Activated T-helper 1 cell treated with anti-CD3 and anti-CD28 coated beads, Interleukin-12 subunit alpha, Interleukin-12 subunit beta, Interleukin-2, Interleukin-4 antibody, amounts not matched to agents 30 ng/mL and 10 ng/mL and 1 ng/mL, durations not matched to agents 14 hours and 24 hours and 36 hours (primary cell): ENCODE results near the gene MFAP2. TPM values are rescaled to one million over a fixed set of nuclear protein-coding genes. Genes with fewer than 3 reads are reported as not detected.
A peak's percentile ranks its signal among the peaks of the same experiment; 100 is the strongest.

Experiments used
- DNase-seq: peaks from one replicate; pipeline ENCODE4 v3.0.0; 2021; ENCODE audit warnings: low spot score
- H3K27ac Mint-ChIP-seq: one replicate; pipeline ENCODE4 v1.8.0; 2021; ENCODE audit warnings: mild to moderate bottlenecking, mixed read lengths
- H3K27me3 Mint-ChIP-seq: one replicate; pipeline ENCODE4 v1.8.0; 2022; ENCODE audit warnings: mild to moderate bottlenecking, moderate library complexity, mixed read lengths; ENCODE audit not compliant: insufficient read depth
- H3K36me3 Mint-ChIP-seq: one replicate; pipeline ENCODE4 v1.8.0; 2021; ENCODE audit warnings: low read depth, mixed read lengths
- H3K4me1 Mint-ChIP-seq: one replicate; pipeline ENCODE4 v1.8.0; 2021; ENCODE audit warnings: low read depth, mixed read lengths
- H3K4me3 Mint-ChIP-seq: one replicate; pipeline ENCODE4 v1.8.0; 2021; ENCODE audit warnings: mild to moderate bottlenecking, moderate library complexity, mixed read lengths
- H3K9me3 Mint-ChIP-seq: one replicate; pipeline ENCODE4 v1.8.0; 2021; ENCODE audit warnings: mixed read lengths
- intact Hi-C: fragments of 100-400 bp; cut with micrococcal nuclease; formaldehyde crosslinking; loops from one replicate; pipeline ENCODE4 v1.15.1; 2024
- total RNA-seq: library from RNA; stranded (reverse); gene quantifications from 2 replicates; pipeline ENCODE4 v1.2.3, GENCODE V29; 2022

MFAP2 gene
- total RNA-seq, 1 donor from 2014 or later: not detected

DNA sequence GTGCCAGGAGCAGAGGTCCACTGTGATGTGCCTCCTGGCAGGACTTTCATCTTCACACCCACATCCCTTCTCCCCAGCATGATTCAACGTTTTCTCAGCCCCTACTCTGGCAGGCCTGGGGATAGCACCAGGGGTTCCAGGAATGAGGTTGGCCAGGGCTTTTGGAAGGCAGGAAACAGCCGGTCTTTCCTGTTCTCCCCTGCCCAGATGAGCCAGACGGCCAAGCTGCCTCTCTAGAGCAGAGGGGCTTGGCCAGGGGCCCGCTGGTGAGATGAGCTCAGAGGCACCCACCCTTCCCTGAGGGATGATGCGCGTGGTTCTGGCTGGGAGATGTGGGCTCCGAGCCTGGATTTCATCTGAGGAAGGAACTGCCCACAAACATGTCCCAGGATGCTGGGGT lies 4.3 kb upstream of the MFAP2 start:
- Mint-ChIP-seq H3K9me3 (no peaks in the 10 kb centered on the region), H3K36me3 (peaks cover 4% of the 10 kb centered on the region), H3K4me3 (no peak overlapping the region), H3K27me3 (peaks cover 22% of the 10 kb centered on the region), H3K27ac (no peak overlapping the region), H3K4me1 (no peaks in the 10 kb centered on the region)
- intact Hi-C loops: no loop called here
- no peak for DNase-seq

DNA sequence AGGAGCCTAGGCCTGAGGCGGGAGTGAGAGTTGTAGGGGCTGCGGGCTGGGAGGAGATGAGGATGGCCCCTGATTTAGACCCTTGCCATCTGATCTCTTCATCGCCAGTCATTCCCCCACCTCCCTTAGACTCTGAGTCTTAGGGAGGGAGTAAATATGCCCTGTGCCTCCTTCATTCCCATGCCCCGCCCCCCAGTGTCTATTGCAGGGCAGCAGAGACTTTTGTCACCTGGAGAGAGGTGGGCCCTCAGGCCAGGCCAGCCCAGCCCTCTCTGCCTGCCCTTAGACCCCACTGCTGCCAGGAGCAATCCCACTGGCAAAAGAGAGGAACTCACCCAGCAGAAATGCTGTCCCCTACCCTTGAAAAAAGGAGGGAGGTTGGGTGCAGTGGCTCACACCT lies 3.2 kb upstream of the MFAP2 start:
- Mint-ChIP-seq H3K36me3 (peaks cover 4% of the 10 kb centered on the region), H3K4me3 (no peak overlapping the region), H3K9me3 (no peaks in the 10 kb centered on the region), H3K27me3 (peaks cover 27% of the 10 kb centered on the region), H3K4me1 (no peaks in the 10 kb centered on the region), H3K27ac (no peak overlapping the region)
- no peak for DNase-seq
- intact Hi-C loops: no loop called here

GRCh38 chr1:16982902-16983301 lies 2.5 kb upstream of the MFAP2 start:
- peaks cover 4% of the 10 kb centered on the region for H3K36me3 Mint-ChIP-seq
- no peak for DNase-seq
- intact Hi-C loops: no loop called here
- H3K27me3 Mint-ChIP-seq: peaks cover 29% of the 10 kb centered on the region
- H3K4me1 Mint-ChIP-seq: no peaks in the 10 kb centered on the region
- H3K27ac Mint-ChIP-seq: no peak overlapping the region
- H3K9me3 Mint-ChIP-seq: no peaks in the 10 kb centered on the region
- H3K4me3 Mint-ChIP-seq: no peak overlapping the region

- Mint-ChIP-seq H3K4me3 (peak overlapping the region; percentile 9), H3K27ac (no peak overlapping the region), H3K36me3 (peaks cover 4% of the 10 kb centered on the region), H3K9me3 (no peaks in the 10 kb centered on the region), H3K4me1 (no peaks in the 10 kb centered on the region), H3K27me3 (peaks cover 33% of the 10 kb centered on the region)
- intact Hi-C loops: no loop called here
- DNase-seq: no peak
These were observed 939 bp upstream of the MFAP2 start for GRCh38 chr1:16981269-16981849.

DNA sequence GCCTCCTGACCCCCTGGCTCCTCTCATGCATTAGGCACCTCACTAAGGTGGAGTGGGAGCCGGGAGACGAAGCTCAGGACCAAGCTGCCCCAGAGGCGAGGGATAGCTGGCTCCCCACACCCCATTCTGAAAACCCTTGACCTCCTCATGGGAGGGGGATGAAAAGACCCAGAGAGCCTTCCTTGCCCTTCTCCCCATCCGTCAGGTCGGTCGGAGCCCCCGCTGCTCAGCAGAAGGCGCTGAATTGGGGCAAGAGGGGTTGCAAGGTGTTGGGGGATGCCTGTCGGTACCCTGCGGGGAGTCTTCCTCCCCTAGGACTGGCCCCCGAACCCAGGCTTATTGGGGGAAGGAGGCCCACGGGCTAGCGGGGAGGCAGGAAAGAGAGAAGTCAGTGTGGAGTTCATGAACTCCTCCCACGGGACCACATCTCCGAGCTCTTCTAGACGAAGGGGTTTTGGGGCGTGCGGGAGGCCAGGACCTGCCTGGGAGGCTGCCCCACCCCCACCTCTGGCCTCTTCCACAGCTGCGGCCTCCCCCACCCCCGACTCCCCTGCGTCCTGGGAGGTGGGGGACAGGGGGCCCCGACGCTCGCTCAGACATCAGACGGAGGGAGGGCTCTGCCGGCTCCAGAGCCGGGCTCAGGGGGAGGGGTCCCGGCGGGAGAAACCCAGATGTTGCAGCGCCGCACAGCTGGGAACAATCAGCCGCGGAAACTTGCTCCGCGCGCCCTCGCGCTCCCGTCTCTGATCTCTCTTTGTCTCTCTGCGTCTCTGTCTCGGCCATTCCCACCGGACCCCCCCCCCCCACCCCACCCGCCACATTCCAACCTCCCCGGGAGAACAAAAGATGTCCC lies 719 bp downstream of the MFAP2 start:
- no peak for DNase-seq
- Mint-ChIP-seq H3K4me1 (no peaks in the 10 kb centered on the region), H3K4me3 (no peak overlapping the region), H3K27ac (no peak overlapping the region), H3K27me3 (peaks cover 33% of the 10 kb centered on the region), H3K36me3 (no peaks in the 10 kb centered on the region), H3K9me3 (no peaks in the 10 kb centered on the region)
- intact Hi-C loops: no loop called here

- Mint-ChIP-seq H3K4me1 (no peaks in the 10 kb centered on the region), H3K9me3 (no peaks in the 10 kb centered on the region), H3K27ac (no peak overlapping the region), H3K4me3 (no peak overlapping the region), H3K27me3 (peaks cover 33% of the 10 kb centered on the region), H3K36me3 (no peaks in the 10 kb centered on the region)
- intact Hi-C loops: no loop called here
- DNase-seq: no peak
These were observed 1.6 kb downstream of the MFAP2 start for GRCh38 chr1:16978567-16979474.

GRCh38 chr1:16978139-16978538 lies 2.3 kb downstream of the MFAP2 start:
- no peak overlapping the region for H3K27ac Mint-ChIP-seq
- H3K9me3 Mint-ChIP-seq: no peaks in the 10 kb centered on the region
- H3K4me1 Mint-ChIP-seq: no peaks in the 10 kb centered on the region
- no peak for DNase-seq
- H3K4me3 Mint-ChIP-seq: no peak overlapping the region
- intact Hi-C loops: no loop called here
- peaks cover 30% of the 10 kb centered on the region for H3K27me3 Mint-ChIP-seq
- no peaks in the 10 kb centered on the region for H3K36me3 Mint-ChIP-seq

DNA sequence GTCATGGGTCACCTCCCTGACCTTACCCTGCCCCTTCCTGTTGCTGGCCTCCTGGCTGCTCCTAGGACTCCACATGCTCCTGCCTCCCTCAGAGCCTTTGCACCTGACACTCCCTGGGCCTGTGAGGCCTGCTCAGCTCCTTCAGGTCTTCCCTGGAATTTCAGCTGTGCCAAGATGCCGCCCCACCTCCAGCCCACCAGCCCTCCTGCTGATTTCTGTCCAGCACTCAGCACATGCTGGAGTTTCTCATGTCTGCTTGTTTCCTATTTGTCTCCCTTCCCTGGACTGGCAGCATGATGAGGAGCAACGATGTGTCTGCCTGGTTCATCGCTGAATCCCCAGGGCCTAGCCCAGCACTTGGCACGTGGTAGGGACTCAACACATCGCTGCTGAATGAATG lies 3.0 kb downstream of the MFAP2 start:
- Mint-ChIP-seq H3K27me3 (peaks cover 26% of the 10 kb centered on the region), H3K9me3 (no peaks in the 10 kb centered on the region), H3K4me3 (no peak overlapping the region), H3K27ac (no peak overlapping the region), H3K4me1 (no peaks in the 10 kb centered on the region), H3K36me3 (no peaks in the 10 kb centered on the region)
- intact Hi-C loops: no loop called here
- DNase-seq: no peak

DNA sequence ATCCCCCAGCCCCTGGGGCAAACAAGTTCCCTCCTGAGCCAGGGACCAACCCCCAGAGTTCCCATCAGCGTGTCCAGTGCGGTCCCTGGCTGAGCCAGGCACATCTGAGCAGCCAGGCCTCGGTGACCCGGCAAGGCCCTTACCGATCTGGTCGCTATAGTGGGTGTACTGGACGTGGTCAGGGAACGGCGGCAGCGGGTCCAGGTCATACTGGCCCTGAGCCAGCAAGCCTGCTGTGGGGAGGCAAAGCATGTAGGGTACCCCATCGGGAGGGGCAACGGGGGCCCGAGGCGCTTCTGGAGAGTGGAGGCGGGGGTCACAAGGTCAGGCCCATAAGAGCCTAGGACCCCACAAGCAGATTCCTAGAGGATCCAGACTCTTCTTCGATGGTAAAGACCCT lies 3.5 kb downstream of the MFAP2 start:
- Mint-ChIP-seq H3K9me3 (no peaks in the 10 kb centered on the region), H3K4me3 (no peak overlapping the region), H3K36me3 (no peaks in the 10 kb centered on the region), H3K4me1 (no peaks in the 10 kb centered on the region), H3K27me3 (peaks cover 26% of the 10 kb centered on the region), H3K27ac (no peak overlapping the region)
- DNase-seq: no peak
- intact Hi-C loops: no loop called here

DNA sequence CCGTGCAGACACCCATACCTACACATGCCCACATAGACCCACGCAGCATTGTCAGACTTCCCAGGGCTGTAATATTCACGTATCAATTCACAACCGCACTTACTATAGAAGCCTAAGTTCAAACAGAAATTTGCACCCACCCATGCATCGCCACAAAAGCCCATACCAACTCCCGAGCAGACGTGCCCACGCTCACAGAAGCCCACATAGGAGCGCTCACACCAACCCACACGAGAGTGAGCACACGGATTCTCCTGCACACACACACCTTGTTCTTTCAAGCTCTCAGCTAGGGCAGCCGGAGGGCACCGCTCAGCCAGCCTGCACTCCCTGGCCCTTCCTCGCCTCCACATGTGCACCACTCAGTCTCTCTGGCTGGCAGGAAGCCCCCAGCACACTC lies 4.6 kb downstream of the MFAP2 start:
- Mint-ChIP-seq H3K9me3 (no peaks in the 10 kb centered on the region), H3K4me1 (no peaks in the 10 kb centered on the region), H3K4me3 (no peak overlapping the region), H3K27ac (no peak overlapping the region), H3K36me3 (no peaks in the 10 kb centered on the region), H3K27me3 (peaks cover 16% of the 10 kb centered on the region)
- intact Hi-C loops: no loop called here
- DNase-seq: no peak

- no peak overlapping the region for H3K27ac Mint-ChIP-seq
- peaks cover 13% of the 10 kb centered on the region for H3K27me3 Mint-ChIP-seq
- no peaks in the 10 kb centered on the region for H3K4me1 Mint-ChIP-seq
- no peaks in the 10 kb centered on the region for H3K36me3 Mint-ChIP-seq
- DNase-seq: no peak
- no peak overlapping the region for H3K4me3 Mint-ChIP-seq
- intact Hi-C loops: no loop called here
- no peaks in the 10 kb centered on the region for H3K9me3 Mint-ChIP-seq
These were observed 5.2 kb downstream of the MFAP2 start for GRCh38 chr1:16975211-16975610.

DNA sequence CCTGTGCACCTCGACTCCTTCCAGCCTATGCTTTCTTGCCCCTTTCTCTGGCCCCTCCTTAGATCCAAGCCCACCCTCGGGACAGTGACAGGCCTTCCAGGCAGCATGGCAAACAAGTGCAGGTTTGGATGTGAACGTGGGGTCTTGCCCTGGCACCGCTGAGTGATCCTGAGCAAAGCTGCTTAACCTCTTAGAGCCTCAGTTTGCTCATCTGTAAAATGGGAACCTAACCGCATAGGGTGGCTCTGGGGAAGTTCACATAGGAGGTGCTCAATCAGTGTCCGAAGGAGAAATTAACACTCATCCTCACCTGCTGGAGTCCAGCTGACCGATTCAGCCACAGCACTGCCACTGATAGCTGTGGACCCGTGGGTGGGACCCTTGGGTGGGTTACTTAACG lies 7.2 kb downstream of the MFAP2 start:
- intact Hi-C loops: no loop called here
- Mint-ChIP-seq H3K27ac (no peak overlapping the region), H3K4me1 (no peaks in the 10 kb centered on the region), H3K9me3 (no peaks in the 10 kb centered on the region), H3K4me3 (no peak overlapping the region), H3K36me3 (no peaks in the 10 kb centered on the region), H3K27me3 (peaks cover 6% of the 10 kb centered on the region)
- no peak for DNase-seq
